GM12874 (cell line): ENCODE results near the gene PELO.

Experiments used
- CTCF ChIP-seq: IDR thresholded peaks from 2 replicates; pipeline ENCODE4 v1.5.1; 2011; ENCODE audit warnings: low read depth, mild to moderate bottlenecking, control low read depth, low read length, moderate library complexity; ENCODE audit not compliant: insufficient read depth

Gene PELO

GRCh38 chr5:52796031-52796430 lies 8.3 kb downstream of the PELO start:
- no peak for TF ChIP-seq CTCF

- TF ChIP-seq CTCF = no peak
Observed at GRCh38 chr5:52796516-52797103, 8.9 kb downstream of the PELO start.

GRCh38 chr5:52798938-52799337 lies 11.2 kb downstream of the PELO start:
- no peak for TF ChIP-seq CTCF

- no peak for TF ChIP-seq CTCF
Observed at GRCh38 chr5:52799358-52799982, 11.8 kb downstream of the PELO start.

GRCh38 chr5:52799983-52800393 lies 12.3 kb downstream of the PELO start:
- no peak for TF ChIP-seq CTCF

GRCh38 chr5:52800394-52801213 lies 12.9 kb downstream of the PELO start:
- TF ChIP-seq CTCF = no peak

- no peak for TF ChIP-seq CTCF
Observed at GRCh38 chr5:52801329-52801728, 13.6 kb downstream of the PELO start.
